Vagina (tissue), 2 donors: ENCODE data around the gene FGL2. TPM values are rescaled to one million over a fixed set of nuclear protein-coding genes. Genes with fewer than 3 reads are reported as not detected.
"Not testable (repeated sequence)": the region's sequence is repeated elsewhere in the genome, so short reads cannot be mapped to it uniquely, and the experiment has no call there.

Source experiments
- DNase-seq, 2 donors: peaks; one replicate each; pipeline ENCODE4 v3.0.0-alpha.2; 2017; ENCODE audit errors: extremely low spot score in 2 of 2
- H3K27ac ChIP-seq: fragments of 200-600 bp; sonication (generic); one replicate; pipeline ENCODE4 v1.5.1; 2019
- H3K27me3 ChIP-seq: fragments of 200-600 bp; sonication (generic); one replicate; pipeline ENCODE4 v1.5.1; 2019
- H3K36me3 ChIP-seq, 2 donors: fragments of 200-600 bp; sonication (generic); one replicate each; pipeline ENCODE4 v1.5.1; 2017 to 2019
- H3K4me1 ChIP-seq: fragments of 200-600 bp; sonication (generic); one replicate; pipeline ENCODE4 v1.5.1; 2019
- H3K4me3 ChIP-seq, 2 donors: fragments of 200-600 bp; sonication (generic); 1 replicate in 1 of 2; 2 replicates in 1 of 2; pipeline ENCODE4 v1.5.1; 2016 to 2019
- H3K9me3 ChIP-seq: fragments of 200-600 bp; sonication (generic); one replicate; pipeline ENCODE4 v1.5.1; 2019
- CTCF ChIP-seq, 3 experiments: fragments of 450-650 bp in 2 of 3; fragments of 200-600 bp in 1 of 3; sonication (generic) in 1 of 3; IDR thresholded peaks; one replicate each; pipeline ENCODE4 v1.5.1; 2017 to 2019; ENCODE audit warnings: antibody characterized with exemption in 3 of 3, mild to moderate bottlenecking in 2 of 3, moderate library complexity in 2 of 3
- POLR2A ChIP-seq, 2 donors: fragments of 450-650 bp; IDR thresholded peaks; one replicate each; pipeline ENCODE4 v1.6.1; 2017; ENCODE audit warnings: antibody characterized with exemption in 2 of 2, mild to moderate bottlenecking in 2 of 2, moderate library complexity in 2 of 2
- POLR2AphosphoS5 ChIP-seq, 2 donors: sonication (generic); formaldehyde crosslinking; IDR thresholded peaks; one replicate each; pipeline ENCODE4 v1.9.0; 2017; ENCODE audit warnings: antibody characterized with exemption in 2 of 2, mild to moderate bottlenecking in 2 of 2, low read depth in 1 of 2; ENCODE audit not compliant: insufficient read depth in 1 of 2
- intact Hi-C: fragments of 100-400 bp; cut with DNase I; formaldehyde crosslinking; loops from one replicate; pipeline ENCODE4 v1.15.1; 2023
- total RNA-seq: library from RNA; depleted of rRNA; stranded (reverse); fragments of >200 nt; gene quantifications from one replicate; pipeline ENCODE4 v1.2.3, GENCODE V29; 2016

The FGL2 gene
- total RNA-seq, 1 donor from 2014 or later = 7.4 TPM

GRCh38 chr7:77182261-77182660, 17.4 kb downstream of the FGL2 start:
- H3K36me3 ChIP-seq = no peaks in the 10 kb centered on the region
- H3K27me3 ChIP-seq = no peaks in the 10 kb centered on the region
- peaks cover 15% of the 10 kb centered on the region for H3K4me1 ChIP-seq
- intact Hi-C loops = no loop called here
- H3K27ac ChIP-seq = no peak overlapping the region
- H3K4me3 ChIP-seq = no peak overlapping the region
- DNase-seq = no peak
- no peaks in the 10 kb centered on the region for H3K9me3 ChIP-seq
- no peak for TF ChIP-seq POLR2AphosphoS5 (IDR thresholded peaks at IDR 0.05; ENCODE audit: insufficient read depth in 1 of 2, low read depth in 1 of 2)
- TF ChIP-seq POLR2A (IDR thresholded peaks at IDR 0.05) = no peak
- TF ChIP-seq CTCF (IDR thresholded peaks at IDR 0.05) = no peak

- Histone ChIP-seq H3K9me3 (no peaks in the 10 kb centered on the region), H3K27ac (no peak overlapping the region), H3K4me3 (no peak overlapping the region), H3K4me1 (peaks cover 15% of the 10 kb centered on the region), H3K36me3 (no peaks in the 10 kb centered on the region), H3K27me3 (no peaks in the 10 kb centered on the region)
- TF ChIP-seq CTCF (IDR thresholded peaks at IDR 0.05) = no peak
- no peak for TF ChIP-seq POLR2AphosphoS5 (IDR thresholded peaks at IDR 0.05; ENCODE audit: insufficient read depth in 1 of 2, low read depth in 1 of 2)
- TF ChIP-seq POLR2A (IDR thresholded peaks at IDR 0.05) = no peak
- intact Hi-C loops = no loop called here
- DNase-seq = no peak
Measured at GRCh38 chr7:77181734-77182133, 17.9 kb downstream of the FGL2 start.

- Histone ChIP-seq H3K27ac (no peak overlapping the region), H3K9me3 (no peaks in the 10 kb centered on the region), H3K27me3 (no peaks in the 10 kb centered on the region), H3K36me3 (no peaks in the 10 kb centered on the region), H3K4me1 (peaks cover 15% of the 10 kb centered on the region), H3K4me3 (no peak overlapping the region)
- no peak for DNase-seq
- intact Hi-C loops = no loop called here
- TF ChIP-seq POLR2AphosphoS5 (IDR thresholded peaks at IDR 0.05; ENCODE audit: insufficient read depth in 1 of 2, low read depth in 1 of 2) = no peak
- TF ChIP-seq POLR2A (IDR thresholded peaks at IDR 0.05) = no peak
- no peak for TF ChIP-seq CTCF (IDR thresholded peaks at IDR 0.05)
Measured at GRCh38 chr7:77181015-77181595, 18.5 kb downstream of the FGL2 start.

- H3K27me3 ChIP-seq, intact Hi-C loops, H3K4me1 ChIP-seq, H3K9me3 ChIP-seq, H3K36me3 ChIP-seq, DNase-seq, H3K4me3 ChIP-seq, H3K27ac ChIP-seq: not testable (repeated sequence)
Measured at GRCh38 chr7:77178024-77178423, 21.6 kb downstream of the FGL2 start.

GRCh38 chr7:77177321-77177904, 22.2 kb downstream of the FGL2 start:
- H3K9me3 ChIP-seq, H3K27me3 ChIP-seq, H3K4me1 ChIP-seq, H3K36me3 ChIP-seq, DNase-seq, H3K4me3 ChIP-seq, intact Hi-C loops, H3K27ac ChIP-seq: not testable (repeated sequence)

- intact Hi-C loops, H3K4me1 ChIP-seq, H3K36me3 ChIP-seq, H3K27me3 ChIP-seq, H3K27ac ChIP-seq, H3K9me3 ChIP-seq, DNase-seq, H3K4me3 ChIP-seq: not testable (repeated sequence)
Measured at GRCh38 chr7:77175274-77175800, 24.3 kb downstream of the FGL2 start.

- H3K4me3 ChIP-seq, H3K36me3 ChIP-seq, H3K4me1 ChIP-seq, H3K27ac ChIP-seq, DNase-seq, H3K27me3 ChIP-seq, intact Hi-C loops, H3K9me3 ChIP-seq: not testable (repeated sequence)
Measured at GRCh38 chr7:77174418-77174817, 25.2 kb downstream of the FGL2 start.

- H3K9me3 ChIP-seq, H3K27ac ChIP-seq, H3K27me3 ChIP-seq, H3K4me1 ChIP-seq, H3K4me3 ChIP-seq, H3K36me3 ChIP-seq, DNase-seq, intact Hi-C loops: not testable (repeated sequence)
Measured at GRCh38 chr7:77172437-77173172, 27.0 kb downstream of the FGL2 start.

- H3K4me3 ChIP-seq, H3K9me3 ChIP-seq, DNase-seq, H3K4me1 ChIP-seq, H3K27ac ChIP-seq, H3K27me3 ChIP-seq, intact Hi-C loops, H3K36me3 ChIP-seq: not testable (repeated sequence)
Measured at GRCh38 chr7:77171073-77171472, 28.5 kb downstream of the FGL2 start.
